ENCODE measurements around the gene UBE2H.
A peak's percentile ranks its signal among the peaks of the same experiment; 100 is the strongest.

Gene UBE2H

DNA sequence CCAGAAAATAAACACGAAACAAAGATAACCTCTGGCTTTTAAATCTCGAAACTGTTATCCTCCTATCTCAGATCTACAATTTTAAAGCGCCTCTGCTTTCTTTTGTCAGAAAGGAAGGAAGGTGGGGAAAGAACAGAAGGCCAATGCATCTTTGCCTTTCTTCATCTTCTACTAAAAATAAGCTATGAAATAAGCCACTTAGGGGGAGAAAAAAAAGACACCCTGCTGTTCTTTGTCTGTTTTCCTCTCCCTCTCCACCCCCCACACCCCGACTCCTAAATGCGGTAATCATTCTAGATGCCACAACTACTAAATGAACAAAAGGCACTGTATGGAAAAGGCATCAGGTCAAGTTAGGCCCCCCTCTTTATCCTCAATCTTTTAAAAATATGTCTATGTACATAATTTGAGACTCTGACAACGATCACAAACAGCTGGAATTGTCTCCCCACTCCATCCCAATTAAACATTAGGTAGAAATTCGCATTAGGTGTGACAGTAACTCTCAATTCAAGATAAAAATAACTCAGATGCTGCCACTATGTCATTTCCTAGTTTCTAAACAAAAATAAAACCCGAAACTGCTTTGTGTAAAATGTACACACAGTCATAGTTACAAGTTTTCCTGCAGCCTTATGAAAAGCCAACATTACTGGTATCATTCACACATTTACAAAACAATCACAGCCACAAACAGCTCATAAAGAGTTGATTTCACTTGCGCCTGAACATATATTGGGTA is 2.4 kb downstream of the UBE2H start:
- Histone ChIP-seq H2BK15ac (ENCODE audit: low read depth, poor library complexity, severe bottlenecking) (no peak overlapping the region), H2AFZ (ENCODE audit: low read depth, low read length) (no peak overlapping the region), H3K23ac (ENCODE audit: low read length in 2 of 2) (no peak overlapping the region), H3K4me2 (ENCODE audit: low read length, poor library complexity, severe bottlenecking) (peak overlapping the region; percentile 74), H4K91ac (ENCODE audit: low read length) (no peak overlapping the region), H3K4ac (ENCODE audit: low read depth in 1 of 2, low read length in 2 of 2) (no peak overlapping the region), H3K18ac (ENCODE audit: low read depth in 1 of 2, low read length in 2 of 2) (peak overlapping the region; percentile 37 to 52), H2BK120ac (ENCODE audit: low read depth, low read length) (no peak overlapping the region), H2AK5ac (ENCODE audit: low read length, severe bottlenecking) (no peak overlapping the region), H2BK12ac (ENCODE audit: low read length in 2 of 2) (no peak overlapping the region), H3K36me3 (ENCODE audit: control insufficient read depth in 1 of 2, insufficient read depth in 2 of 2, low read depth in 1 of 2, low read length in 2 of 2) (peaks cover 0 to 4% of the 10 kb centered on the region in 2 experiments), H2BK5ac (ENCODE audit: low read depth, low read length, poor library complexity, severe bottlenecking) (peak overlapping the region; percentile 82), H3K27ac (ENCODE audit: low read length, poor library complexity, severe bottlenecking) (peak overlapping the region; percentile 95), H3K27me3 (ENCODE audit: control insufficient read depth in 1 of 2, insufficient read depth in 1 of 2, low read length in 2 of 2) (no peaks in the 10 kb centered on the region), H3K4me1 (ENCODE audit: control insufficient read depth, insufficient read depth, low read depth, low read length) (peaks cover 8% of the 10 kb centered on the region), H3K9ac (ENCODE audit: low read length) (peak overlapping the region; percentile 99), H3K4me3 (ENCODE audit: insufficient read depth in 1 of 2, low read depth in 1 of 2, low read length in 2 of 2) (peak overlapping the region in 1 of 2 experiments; percentile 97), H4K8ac (ENCODE audit: low read length) (no peak overlapping the region), H3K14ac (ENCODE audit: low read length in 2 of 2) (peak overlapping the region in 1 of 2 experiments; percentile 74), H3K79me1 (replicated peaks; ENCODE audit: low read length, poor library complexity, severe bottlenecking) (no peaks in the 10 kb centered on the region), H3K9me3 (ENCODE audit: control insufficient read depth, low read length) (no peaks in the 10 kb centered on the region)
- WGBS, result 7% methylated on average over 6 of the region's 9 CpGs
- DNase-seq, result peak; percentile 52

DNA sequence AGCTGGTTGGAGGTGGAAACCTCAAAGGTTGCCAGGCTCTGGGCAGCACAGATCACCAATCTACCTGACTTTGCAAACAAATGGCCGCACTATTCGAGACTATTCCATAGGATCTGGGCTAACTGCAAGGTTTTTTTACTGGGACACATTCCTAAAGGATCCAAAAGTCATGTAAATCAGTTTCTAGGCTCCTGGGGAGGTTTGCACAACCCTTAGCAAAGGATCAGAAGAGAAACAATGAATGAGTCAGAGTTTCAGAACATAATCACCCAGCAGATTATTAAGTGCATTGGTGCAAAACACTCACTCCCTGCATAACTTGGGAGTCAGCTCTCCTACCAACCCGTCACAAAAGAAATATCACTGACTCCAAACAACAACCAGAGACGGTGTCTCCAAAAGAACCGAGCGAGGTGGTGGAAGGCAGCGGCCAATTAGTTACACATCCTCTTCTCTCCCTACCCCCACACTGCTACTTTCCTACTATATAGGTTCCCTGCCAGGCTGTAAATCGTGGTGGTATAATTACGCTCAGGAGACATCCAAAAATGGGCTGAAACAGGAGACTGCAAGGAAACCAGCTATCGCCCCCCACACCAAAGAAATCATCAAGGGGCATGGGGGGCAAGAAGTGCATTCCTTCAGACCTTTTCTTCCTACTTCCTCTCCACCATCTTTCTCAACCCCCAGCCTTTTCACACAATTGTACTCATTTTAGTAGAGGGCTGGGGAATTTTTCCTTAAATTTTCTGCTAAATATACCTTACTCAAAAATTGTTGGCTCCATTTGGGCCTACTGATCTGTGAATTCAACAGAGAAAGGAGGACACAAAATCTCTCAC is 3.2 kb downstream of the UBE2H start:
- peak overlapping the region in 1 of 2 experiments; percentile 35 for H3K23ac ChIP-seq (ENCODE audit: low read length in 2 of 2)
- H2AK5ac ChIP-seq (ENCODE audit: low read length, severe bottlenecking), result peak overlapping the region; percentile 64
- H3K27me3 ChIP-seq (ENCODE audit: control insufficient read depth in 1 of 2, insufficient read depth in 1 of 2, low read length in 2 of 2), result no peaks in the 10 kb centered on the region
- H2BK120ac ChIP-seq (ENCODE audit: low read depth, low read length), result no peak overlapping the region
- peak overlapping the region; percentile 21 for H2BK5ac ChIP-seq (ENCODE audit: low read depth, low read length, poor library complexity, severe bottlenecking)
- peak overlapping the region; percentile 38 to 97 for H3K4me3 ChIP-seq (ENCODE audit: insufficient read depth in 1 of 2, low read depth in 1 of 2, low read length in 2 of 2)
- no peak overlapping the region for H2AFZ ChIP-seq (ENCODE audit: low read depth, low read length)
- H3K18ac ChIP-seq (ENCODE audit: low read depth in 1 of 2, low read length in 2 of 2), result peak overlapping the region; percentile 77 to 95
- peaks cover 9% of the 10 kb centered on the region for H3K4me1 ChIP-seq (ENCODE audit: control insufficient read depth, insufficient read depth, low read depth, low read length)
- DNase-seq, result peak; percentile 91
- no peaks in the 10 kb centered on the region for H3K9me3 ChIP-seq (ENCODE audit: control insufficient read depth, low read length)
- peak overlapping the region; percentile 29 for H4K8ac ChIP-seq (ENCODE audit: low read length)
- WGBS, result 2% methylated on average over 9 of the region's 10 CpGs
- H4K91ac ChIP-seq (ENCODE audit: low read length), result peak overlapping the region; percentile 12
- H2BK15ac ChIP-seq (ENCODE audit: low read depth, poor library complexity, severe bottlenecking), result no peak overlapping the region
- H3K4me2 ChIP-seq (ENCODE audit: low read length, poor library complexity, severe bottlenecking), result peak overlapping the region; percentile 85
- H3K4ac ChIP-seq (ENCODE audit: low read depth in 1 of 2, low read length in 2 of 2), result peak overlapping the region; percentile 35 to 92
- no peaks in the 10 kb centered on the region for H3K79me1 ChIP-seq (replicated peaks; ENCODE audit: low read length, poor library complexity, severe bottlenecking)
- peak overlapping the region; percentile 95 for H3K27ac ChIP-seq (ENCODE audit: low read length, poor library complexity, severe bottlenecking)
- H3K36me3 ChIP-seq (ENCODE audit: control insufficient read depth in 1 of 2, insufficient read depth in 2 of 2, low read depth in 1 of 2, low read length in 2 of 2), result peaks cover 0 to 6% of the 10 kb centered on the region in 2 experiments
- peak overlapping the region; percentile 99 for H3K9ac ChIP-seq (ENCODE audit: low read length)
- peak overlapping the region; percentile 9 to 94 for H2BK12ac ChIP-seq (ENCODE audit: low read length in 2 of 2)
- H3K14ac ChIP-seq (ENCODE audit: low read length in 2 of 2), result peak overlapping the region in 1 of 2 experiments; percentile 28

DNA sequence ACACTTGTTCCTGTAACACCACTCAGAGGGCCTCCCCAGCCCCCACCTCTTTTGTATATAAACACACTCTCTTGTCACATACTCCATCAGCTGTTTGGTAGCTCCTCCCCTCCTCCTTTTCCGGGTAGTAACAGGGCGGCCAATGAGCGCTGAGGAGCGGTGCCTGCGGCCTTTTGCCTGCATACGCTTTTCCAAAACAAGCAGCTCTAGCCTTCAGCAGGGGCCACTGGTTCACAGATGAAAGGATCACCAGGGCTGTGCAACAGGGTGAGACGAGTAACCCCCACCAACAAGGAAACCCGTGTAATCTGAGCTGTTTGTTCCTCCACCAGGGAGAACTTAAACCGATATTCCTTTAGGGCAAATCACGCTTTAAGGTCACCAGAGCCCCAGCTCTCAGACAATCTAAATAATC is 3.9 kb downstream of the UBE2H start:
- no peak overlapping the region for H2BK120ac ChIP-seq (ENCODE audit: low read depth, low read length)
- no peak overlapping the region for H2BK15ac ChIP-seq (ENCODE audit: low read depth, poor library complexity, severe bottlenecking)
- peak overlapping the region; percentile 99 for H3K9ac ChIP-seq (ENCODE audit: low read length)
- H3K14ac ChIP-seq (ENCODE audit: low read length in 2 of 2), result no peak overlapping the region
- no peak overlapping the region for H3K23ac ChIP-seq (ENCODE audit: low read length in 2 of 2)
- H3K4me3 ChIP-seq (ENCODE audit: insufficient read depth in 1 of 2, low read depth in 1 of 2, low read length in 2 of 2), result peak overlapping the region in 1 of 2 experiments; percentile 97
- H3K79me1 ChIP-seq (replicated peaks; ENCODE audit: low read length, poor library complexity, severe bottlenecking), result no peaks in the 10 kb centered on the region
- peak; percentile 96 for DNase-seq
- no peak overlapping the region for H2AFZ ChIP-seq (ENCODE audit: low read depth, low read length)
- H4K8ac ChIP-seq (ENCODE audit: low read length), result no peak overlapping the region
- H3K27ac ChIP-seq (ENCODE audit: low read length, poor library complexity, severe bottlenecking), result peak overlapping the region; percentile 95
- no peaks in the 10 kb centered on the region for H3K27me3 ChIP-seq (ENCODE audit: control insufficient read depth in 1 of 2, insufficient read depth in 1 of 2, low read length in 2 of 2)
- peaks cover 10% of the 10 kb centered on the region for H3K4me1 ChIP-seq (ENCODE audit: control insufficient read depth, insufficient read depth, low read depth, low read length)
- no peak overlapping the region for H2BK12ac ChIP-seq (ENCODE audit: low read length in 2 of 2)
- WGBS, result under 1% methylated on average over 10 of the region's 10 CpGs
- peaks cover 0 to 11% of the 10 kb centered on the region in 2 experiments for H3K36me3 ChIP-seq (ENCODE audit: control insufficient read depth in 1 of 2, insufficient read depth in 2 of 2, low read depth in 1 of 2, low read length in 2 of 2)
- H3K4ac ChIP-seq (ENCODE audit: low read depth in 1 of 2, low read length in 2 of 2), result peak overlapping the region in 1 of 2 experiments; percentile 49
- H3K9me3 ChIP-seq (ENCODE audit: control insufficient read depth, low read length), result no peaks in the 10 kb centered on the region
- H3K18ac ChIP-seq (ENCODE audit: low read depth in 1 of 2, low read length in 2 of 2), result peak overlapping the region; percentile 54 to 77
- peak overlapping the region; percentile 39 for H2AK5ac ChIP-seq (ENCODE audit: low read length, severe bottlenecking)
- H4K91ac ChIP-seq (ENCODE audit: low read length), result no peak overlapping the region
- H3K4me2 ChIP-seq (ENCODE audit: low read length, poor library complexity, severe bottlenecking), result peak overlapping the region; percentile 85
- no peak overlapping the region for H2BK5ac ChIP-seq (ENCODE audit: low read depth, low read length, poor library complexity, severe bottlenecking)

DNA sequence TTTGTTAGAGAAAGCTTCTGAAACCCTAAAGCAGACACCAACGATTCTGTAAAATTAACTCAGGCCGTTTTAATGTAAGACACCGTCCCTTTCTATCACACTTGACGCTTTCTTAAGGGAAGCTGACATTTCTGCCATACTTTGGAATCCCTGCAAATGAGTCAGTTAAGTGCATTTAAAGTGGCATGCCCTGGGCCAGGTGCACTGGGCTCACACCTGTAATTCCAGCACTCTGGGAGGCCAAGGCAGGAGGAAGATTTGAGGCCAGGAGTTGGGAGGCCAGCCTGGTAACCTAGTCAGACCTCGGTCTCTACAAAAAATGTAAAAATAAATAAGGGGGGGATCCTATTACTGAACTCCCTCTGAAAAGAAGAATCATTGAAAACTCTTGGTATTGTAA is 4.4 kb downstream of the UBE2H start:
- Histone ChIP-seq H3K18ac (ENCODE audit: low read depth in 1 of 2, low read length in 2 of 2) (peak overlapping the region; percentile 61 to 77), H2AFZ (ENCODE audit: low read depth, low read length) (no peak overlapping the region)

More for the DNA sequence above, 4.4 kb downstream of the UBE2H start:
- Histone ChIP-seq H3K14ac (ENCODE audit: low read length in 2 of 2) (peak overlapping the region in 1 of 2 experiments; percentile 68), H3K27me3 (ENCODE audit: control insufficient read depth in 1 of 2, insufficient read depth in 1 of 2, low read length in 2 of 2) (no peaks in the 10 kb centered on the region), H2AK5ac (ENCODE audit: low read length, severe bottlenecking) (peak overlapping the region; percentile 88), H3K4me2 (ENCODE audit: low read length, poor library complexity, severe bottlenecking) (peak overlapping the region; percentile 85), H3K36me3 (ENCODE audit: control insufficient read depth in 1 of 2, insufficient read depth in 2 of 2, low read depth in 1 of 2, low read length in 2 of 2) (peaks cover 2 to 15% of the 10 kb centered on the region in 2 experiments), H4K91ac (ENCODE audit: low read length) (no peak overlapping the region), H3K27ac (ENCODE audit: low read length, poor library complexity, severe bottlenecking) (peak overlapping the region; percentile 95), H3K4me1 (ENCODE audit: control insufficient read depth, insufficient read depth, low read depth, low read length) (peaks cover 10% of the 10 kb centered on the region), H3K23ac (ENCODE audit: low read length in 2 of 2) (peak overlapping the region in 1 of 2 experiments; percentile 95), H3K9me3 (ENCODE audit: control insufficient read depth, low read length) (no peaks in the 10 kb centered on the region), H2BK5ac (ENCODE audit: low read depth, low read length, poor library complexity, severe bottlenecking) (peak overlapping the region; percentile 85), H4K8ac (ENCODE audit: low read length) (no peak overlapping the region), H2BK120ac (ENCODE audit: low read depth, low read length) (no peak overlapping the region), H3K4ac (ENCODE audit: low read depth in 1 of 2, low read length in 2 of 2) (peak overlapping the region in 1 of 2 experiments; percentile 95), H3K79me1 (replicated peaks; ENCODE audit: low read length, poor library complexity, severe bottlenecking) (no peaks in the 10 kb centered on the region), H3K4me3 (ENCODE audit: insufficient read depth in 1 of 2, low read depth in 1 of 2, low read length in 2 of 2) (peak overlapping the region in 1 of 2 experiments; percentile 97), H3K9ac (ENCODE audit: low read length) (peak overlapping the region; percentile 99), H2BK12ac (ENCODE audit: low read length in 2 of 2) (peak overlapping the region; percentile 24 to 94), H2BK15ac (ENCODE audit: low read depth, poor library complexity, severe bottlenecking) (no peak overlapping the region)
- no peak for DNase-seq
- WGBS, result 90% methylated on average over 5 of the region's 5 CpGs

Measured in mesenchymal stem cell (in vitro differentiated cells and primary cell).